Measurements from ENCODE around the gene IFI27.

Gene IFI27

DNA sequence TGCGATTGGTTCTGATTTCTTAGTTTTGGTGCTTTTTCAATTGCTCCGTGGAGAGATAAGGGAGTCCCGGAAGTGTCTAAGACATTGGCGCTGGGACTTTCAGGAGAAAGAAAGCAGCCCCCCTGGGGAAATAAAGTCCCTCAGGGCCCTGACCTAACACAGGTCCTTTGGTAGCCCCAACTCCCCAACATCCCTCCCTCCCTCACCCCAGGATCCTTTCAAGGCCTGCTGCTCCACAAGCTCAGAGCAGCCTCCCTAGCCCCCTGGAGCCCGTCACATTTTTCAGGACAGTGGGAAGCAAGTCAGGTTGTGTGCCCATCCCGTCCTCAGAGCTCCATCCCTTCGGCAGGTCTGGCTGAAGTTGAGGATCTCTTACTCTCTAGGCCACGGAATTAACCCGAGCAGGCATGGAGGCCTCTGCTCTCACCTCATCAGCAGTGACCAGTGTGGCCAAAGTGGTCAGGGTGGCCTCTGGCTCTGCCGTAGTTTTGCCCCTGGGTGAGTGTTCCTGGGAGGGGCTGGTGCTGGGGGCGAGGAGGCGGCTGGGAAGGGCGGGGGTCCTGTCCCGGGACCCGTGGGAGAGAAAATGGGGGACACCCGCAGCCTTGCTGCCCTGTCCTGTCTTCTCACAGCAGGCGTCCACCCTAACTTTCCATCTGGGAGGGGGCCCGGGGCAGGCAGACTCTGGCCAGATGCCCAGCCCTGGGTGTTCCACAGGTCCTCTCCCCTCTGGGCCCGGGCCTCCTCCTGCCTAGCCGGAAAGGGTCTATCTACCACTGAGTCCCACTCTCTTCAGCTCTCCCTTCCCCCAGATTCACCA is 950 bp downstream of the IFI27 start:
- DNase-seq (ENCODE audit: low read depth in 1 of 2, low spot score in 1 of 2): no peak
- in situ Hi-C loops (cut with HindIII; ENCODE audit: low pct_unique_long_range_greater_than_20kb, low sequenced_read_pairs): no loop called here
- TF ChIP-seq JUND (IDR thresholded peaks at IDR 0.05; ENCODE audit: low read depth): no peak

DNA sequence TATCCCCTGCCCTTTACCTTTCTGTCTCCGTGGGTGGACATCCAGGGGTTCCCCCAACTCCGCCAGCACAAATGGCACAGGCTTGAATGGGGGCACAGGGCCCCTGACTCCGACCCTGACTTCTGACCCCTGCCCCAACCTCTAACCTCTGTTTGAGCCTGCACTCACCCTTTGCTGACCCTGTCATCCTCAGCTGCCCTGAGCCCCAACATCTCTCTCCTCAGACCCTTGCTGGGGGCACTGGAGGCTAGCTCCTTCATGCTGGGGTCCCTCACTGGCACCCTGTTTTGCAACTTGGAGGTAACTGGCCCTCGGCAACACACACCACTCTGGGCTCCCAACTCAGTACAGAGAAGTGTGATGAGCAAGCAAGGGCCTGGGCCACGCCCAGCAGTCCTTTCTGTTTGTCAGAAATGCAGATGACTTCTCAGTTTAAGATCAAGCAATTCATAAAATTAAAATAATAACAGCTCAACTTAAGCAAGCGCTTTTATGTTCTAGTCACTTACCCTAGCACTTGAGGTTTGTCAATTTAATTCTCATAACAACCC is 2.1 kb downstream of the IFI27 start:
- no peak for DNase-seq (ENCODE audit: low read depth in 1 of 2, low spot score in 1 of 2)
- in situ Hi-C loops (cut with HindIII; ENCODE audit: low pct_unique_long_range_greater_than_20kb, low sequenced_read_pairs): no loop called here
- no peak for TF ChIP-seq JUND (IDR thresholded peaks at IDR 0.05; ENCODE audit: low read depth)

DNA sequence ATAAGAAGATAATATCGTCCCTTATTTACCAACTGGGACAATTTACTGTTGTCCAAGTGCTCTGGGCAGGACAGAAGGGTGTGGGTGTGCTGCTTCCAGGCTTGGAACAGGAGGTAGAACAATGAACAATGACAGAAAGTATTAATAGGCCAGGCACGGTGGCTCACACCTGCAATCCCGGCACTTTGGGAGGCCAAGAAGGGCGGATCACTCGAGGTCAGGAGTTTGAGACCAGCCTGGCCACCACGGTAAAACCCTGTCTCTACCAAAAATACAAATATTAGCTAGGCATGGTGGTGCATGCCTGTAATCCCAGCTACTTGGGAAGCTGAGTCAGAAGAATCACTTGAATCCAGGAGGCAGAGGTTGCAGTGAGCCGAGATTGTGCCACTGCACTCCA is 2.5 kb downstream of the IFI27 start:
- no peak for TF ChIP-seq JUND (IDR thresholded peaks at IDR 0.05; ENCODE audit: low read depth)
- peak in 1 of 2 experiments; percentile 34 for DNase-seq (ENCODE audit: low read depth in 1 of 2, low spot score in 1 of 2)
- in situ Hi-C loops (cut with HindIII; ENCODE audit: low pct_unique_long_range_greater_than_20kb, low sequenced_read_pairs): no loop called here

DNA sequence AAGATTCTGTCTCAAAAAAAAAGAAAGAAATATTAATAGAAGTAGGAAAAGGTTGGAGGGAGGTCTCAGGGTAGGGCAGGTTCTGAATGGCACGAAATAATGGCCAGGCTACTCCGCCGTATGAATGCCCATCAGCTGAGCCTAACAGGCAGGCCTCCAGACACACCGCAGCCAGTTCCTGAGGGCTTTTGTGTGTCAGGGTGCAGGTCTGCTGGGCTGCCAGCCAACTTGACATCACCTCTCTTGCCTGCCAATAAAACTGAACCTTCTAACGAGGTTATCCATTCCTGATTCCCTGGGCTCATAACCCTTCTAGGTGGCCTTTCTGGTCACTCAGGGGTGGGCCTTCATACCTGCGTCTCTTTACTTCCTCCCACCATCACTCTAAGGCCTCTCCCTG is 3.0 kb downstream of the IFI27 start:
- DNase-seq (ENCODE audit: low read depth in 1 of 2, low spot score in 1 of 2): no peak
- TF ChIP-seq JUND (IDR thresholded peaks at IDR 0.05; ENCODE audit: low read depth): no peak
- in situ Hi-C loops (cut with HindIII; ENCODE audit: low pct_unique_long_range_greater_than_20kb, low sequenced_read_pairs): no loop called here

DNA sequence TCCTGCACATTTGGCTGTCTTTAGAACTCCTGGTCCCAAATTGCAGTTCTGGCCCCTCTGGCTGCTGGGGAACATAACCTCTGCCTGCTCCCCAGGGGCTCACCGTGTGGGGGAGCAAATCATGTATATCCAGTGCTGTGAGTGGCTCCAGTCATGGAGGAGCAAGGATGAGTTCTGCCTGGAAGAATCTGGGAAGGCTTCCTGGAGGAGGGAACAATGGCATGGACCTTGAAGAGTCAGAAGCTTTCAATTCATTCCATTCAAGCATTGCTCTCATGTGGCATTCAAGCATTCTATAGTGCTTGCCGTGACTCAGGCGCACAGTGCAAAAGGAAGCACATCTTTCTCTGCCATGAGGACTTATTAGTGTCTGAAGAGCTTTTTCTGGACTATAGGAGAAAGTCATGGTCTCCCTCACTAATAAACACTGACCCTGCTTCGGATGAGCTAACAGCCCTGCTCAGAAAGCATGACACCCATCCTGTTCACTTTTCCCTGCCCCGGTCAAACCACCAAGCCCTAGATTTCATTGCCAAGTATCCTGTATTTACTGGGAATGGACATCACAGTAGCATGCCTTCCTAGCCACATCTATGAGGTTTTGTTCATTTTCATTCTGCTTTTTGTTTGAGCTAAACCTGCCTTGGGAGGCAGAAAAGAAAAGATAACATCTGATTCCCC is 3.5 kb downstream of the IFI27 start:
- TF ChIP-seq JUND (IDR thresholded peaks at IDR 0.05; ENCODE audit: low read depth): no peak
- in situ Hi-C loops (cut with HindIII; ENCODE audit: low pct_unique_long_range_greater_than_20kb, low sequenced_read_pairs): no loop called here
- no peak for DNase-seq (ENCODE audit: low read depth in 1 of 2, low spot score in 1 of 2)

DNA sequence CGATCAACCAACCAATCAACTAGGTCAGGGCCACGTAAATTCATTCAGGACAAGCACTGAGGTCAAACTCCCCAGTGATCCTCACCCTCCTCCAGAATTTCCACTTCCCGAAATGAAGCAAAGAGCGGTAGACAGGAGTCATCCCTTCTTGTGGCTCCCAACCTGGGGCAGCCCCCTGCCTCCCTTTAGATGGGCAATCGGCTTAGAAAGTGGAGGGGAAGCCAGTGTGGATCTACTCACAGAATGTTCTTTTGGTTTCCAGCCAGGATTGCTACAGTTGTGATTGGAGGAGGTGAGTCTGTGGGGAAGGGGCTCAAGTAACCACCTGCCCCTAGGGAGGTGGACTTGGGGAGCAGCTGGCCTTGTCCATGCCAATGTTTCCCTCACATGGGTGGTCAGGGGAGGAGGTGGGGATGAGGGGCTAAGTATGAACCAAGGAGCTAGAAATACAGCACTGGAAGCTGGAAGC is 4.1 kb downstream of the IFI27 start:
- in situ Hi-C loops (cut with HindIII; ENCODE audit: low pct_unique_long_range_greater_than_20kb, low sequenced_read_pairs): no loop called here
- no peak for DNase-seq (ENCODE audit: low read depth in 1 of 2, low spot score in 1 of 2)
- no peak for TF ChIP-seq JUND (IDR thresholded peaks at IDR 0.05; ENCODE audit: low read depth)

DNA sequence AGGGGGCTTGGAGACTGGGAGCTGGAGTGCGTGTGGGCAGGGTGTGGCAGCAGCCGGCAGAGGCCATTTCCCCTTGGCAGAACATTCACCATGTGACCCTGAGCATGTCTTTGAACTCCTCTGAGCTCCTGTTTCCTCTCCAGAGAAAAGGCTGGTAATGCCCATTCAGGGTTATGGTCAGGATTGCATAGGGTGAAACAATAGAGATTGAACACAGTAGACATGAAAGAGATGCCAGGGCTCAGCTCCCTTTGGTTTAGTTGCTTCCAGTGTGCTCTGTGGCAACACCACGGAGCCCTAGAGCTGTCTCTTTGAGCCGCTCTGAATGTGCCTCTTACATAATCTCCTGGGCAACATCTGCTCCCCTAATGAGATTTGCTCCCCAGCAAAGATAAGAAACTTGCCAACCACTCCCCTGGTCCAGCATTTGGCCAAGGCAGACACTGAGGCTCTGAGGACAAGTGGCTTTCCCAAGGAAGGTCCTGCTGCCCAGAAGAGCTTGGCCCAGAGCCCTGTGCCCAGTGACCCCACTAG is 4.6 kb downstream of the IFI27 start:
- in situ Hi-C loops (cut with HindIII; ENCODE audit: low pct_unique_long_range_greater_than_20kb, low sequenced_read_pairs): no loop called here
- TF ChIP-seq JUND (IDR thresholded peaks at IDR 0.05; ENCODE audit: low read depth): no peak
- DNase-seq (ENCODE audit: low read depth in 1 of 2, low spot score in 1 of 2): no peak

DNA sequence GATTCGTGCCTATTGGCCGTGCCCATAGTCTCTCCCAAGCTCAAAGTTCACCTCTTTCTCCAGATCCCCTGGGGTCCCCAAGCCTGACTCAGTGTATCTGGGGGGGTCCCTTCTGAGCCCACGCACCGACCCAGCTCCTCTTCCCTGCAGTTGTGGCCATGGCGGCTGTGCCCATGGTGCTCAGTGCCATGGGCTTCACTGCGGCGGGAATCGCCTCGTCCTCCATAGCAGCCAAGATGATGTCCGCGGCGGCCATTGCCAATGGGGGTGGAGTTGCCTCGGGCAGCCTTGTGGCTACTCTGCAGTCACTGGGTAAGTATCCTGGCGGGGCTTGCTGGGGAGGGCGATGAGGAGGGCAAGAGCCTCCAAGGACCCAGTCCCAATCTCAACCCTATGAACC is 5.1 kb downstream of the IFI27 start:
- no peak for TF ChIP-seq JUND (IDR thresholded peaks at IDR 0.05; ENCODE audit: low read depth)
- in situ Hi-C loops (cut with HindIII; ENCODE audit: low pct_unique_long_range_greater_than_20kb, low sequenced_read_pairs): no loop called here

DNA sequence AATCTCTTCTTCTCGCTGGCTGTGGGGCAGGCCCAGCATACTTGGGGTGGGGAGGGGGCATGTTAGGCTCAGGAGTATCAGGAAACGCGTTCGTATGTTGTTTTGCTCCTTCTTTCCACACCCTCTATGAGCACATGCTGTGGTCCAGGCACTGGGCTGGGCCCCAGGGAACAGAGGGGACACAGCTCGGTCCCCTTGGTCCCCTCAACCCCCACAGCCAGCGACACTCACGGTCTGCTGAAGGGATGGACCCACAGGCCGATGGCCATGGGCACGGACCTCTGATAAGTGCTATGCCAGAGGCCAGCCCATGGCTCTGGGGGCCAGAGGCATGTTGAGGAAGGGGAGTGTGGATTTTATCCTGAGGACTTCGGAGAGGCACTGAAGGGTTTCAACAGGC is 6.2 kb downstream of the IFI27 start:
- in situ Hi-C loops (cut with HindIII; ENCODE audit: low pct_unique_long_range_greater_than_20kb, low sequenced_read_pairs): no loop called here
- DNase-seq (ENCODE audit: low read depth in 1 of 2, low spot score in 1 of 2): no peak
- TF ChIP-seq JUND (IDR thresholded peaks at IDR 0.05; ENCODE audit: low read depth): no peak

More for the DNA sequence above, 5.1 kb downstream of the IFI27 start:
- no peak for DNase-seq (ENCODE audit: low read depth in 1 of 2, low spot score in 1 of 2)

DNA sequence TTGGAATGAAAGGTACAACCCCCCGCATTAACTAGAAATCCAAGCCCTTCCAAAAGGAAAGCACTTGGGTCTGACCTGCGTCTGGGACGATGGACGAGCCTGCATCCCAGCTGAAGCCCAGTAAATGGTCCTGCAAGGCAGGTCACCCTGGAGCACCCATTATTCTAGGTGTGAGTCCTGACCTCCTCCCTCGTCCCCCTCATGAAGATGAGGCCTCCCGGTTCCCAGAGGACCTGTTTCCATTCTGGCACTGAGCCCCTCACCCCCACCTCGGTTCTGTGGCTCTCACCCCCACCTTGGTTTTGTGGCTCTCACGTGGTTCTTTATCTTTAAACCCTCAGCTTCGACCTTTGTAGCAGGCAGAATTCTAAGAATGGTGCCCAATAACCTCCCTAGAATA is 7.3 kb downstream of the IFI27 start:
- no peak for DNase-seq (ENCODE audit: low read depth in 1 of 2, low spot score in 1 of 2)
- TF ChIP-seq JUND (IDR thresholded peaks at IDR 0.05; ENCODE audit: low read depth): no peak
- in situ Hi-C loops (cut with HindIII; ENCODE audit: low pct_unique_long_range_greater_than_20kb, low sequenced_read_pairs): no loop called here

DNA sequence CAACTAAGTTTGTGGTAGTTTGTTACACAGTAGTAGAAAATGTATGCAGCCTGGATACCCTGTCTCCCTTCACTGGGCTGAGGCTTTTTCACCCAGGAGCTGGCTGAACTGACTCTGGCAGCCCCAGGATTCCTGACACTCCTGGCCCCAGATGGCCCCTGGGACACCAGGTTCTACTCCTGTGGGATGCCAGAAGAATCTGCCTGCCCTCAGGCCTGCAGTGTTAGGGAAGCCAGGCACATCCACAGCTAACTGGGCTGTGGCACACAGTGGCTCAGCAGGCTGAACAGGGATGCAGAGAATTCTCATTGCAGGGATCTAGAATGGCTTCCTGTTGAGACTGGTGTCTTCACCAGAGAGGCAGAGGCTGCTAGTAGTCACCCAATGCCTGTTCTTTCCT is 8.5 kb downstream of the IFI27 start:
- TF ChIP-seq JUND (IDR thresholded peaks at IDR 0.05; ENCODE audit: low read depth): no peak
- DNase-seq (ENCODE audit: low read depth in 1 of 2, low spot score in 1 of 2): no peak
- in situ Hi-C loops (cut with HindIII; ENCODE audit: low pct_unique_long_range_greater_than_20kb, low sequenced_read_pairs): no loop called here

DNA sequence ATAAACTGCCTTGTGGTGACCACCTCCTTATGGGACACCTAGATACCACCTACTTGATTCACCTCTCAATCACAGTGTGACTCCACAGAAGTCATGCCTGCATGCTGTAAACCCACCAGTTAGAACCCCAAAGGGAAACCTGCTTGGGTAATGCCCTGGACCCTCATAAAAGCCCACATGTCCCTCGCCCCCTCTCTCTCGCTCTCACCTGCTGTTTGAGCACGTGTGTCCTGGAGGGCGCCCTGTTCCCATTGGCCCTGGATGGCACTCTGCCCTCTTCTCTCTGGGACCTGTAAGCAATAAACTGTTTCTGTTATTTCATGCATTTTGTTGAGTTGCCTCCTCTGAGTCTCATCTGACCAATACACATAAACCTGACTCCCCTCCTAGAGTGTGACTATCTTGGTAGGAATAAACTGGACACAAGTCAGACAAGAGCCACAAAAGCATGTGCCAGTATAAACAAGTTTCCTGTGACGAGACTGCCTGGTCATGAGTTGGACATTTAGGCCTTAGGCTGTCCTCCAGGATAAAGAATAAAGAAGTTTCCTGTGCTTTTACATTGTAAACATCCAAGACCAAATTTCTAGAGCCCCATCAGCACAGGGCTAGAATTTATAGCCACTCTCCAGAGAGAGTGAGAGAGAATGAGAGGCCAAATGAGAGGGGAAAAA is 10.3 kb downstream of the IFI27 start:
- in situ Hi-C loops (cut with HindIII; ENCODE audit: low pct_unique_long_range_greater_than_20kb, low sequenced_read_pairs): no loop called here
- no peak for DNase-seq (ENCODE audit: low read depth in 1 of 2, low spot score in 1 of 2)

More for the DNA sequence above, 10.3 kb downstream of the IFI27 start:
- TF ChIP-seq JUND (IDR thresholded peaks at IDR 0.05; ENCODE audit: low read depth): no peak
